Mesendoderm (in vitro differentiated cells): ENCODE results near the gene ZBED1.
"Not testable (repeated sequence)": the region's sequence is repeated elsewhere in the genome, so short reads cannot be mapped to it uniquely, and the experiment has no call there.

ENCODE experiments used
- DNase-seq: peaks from one replicate; pipeline ENCODE4 v3.0.0; 2013
- H2AK5ac ChIP-seq: 2 replicates; pipeline ENCODE4 v1.6.1; 2013; ENCODE audit warnings: low read length, inconsistent platforms
- H2BK120ac ChIP-seq: 2 replicates; pipeline ENCODE4 v1.6.1; 2013; ENCODE audit warnings: low read depth, mild to moderate bottlenecking, low read length, moderate library complexity, mixed read lengths
- H2BK15ac ChIP-seq: replicated peaks from 2 replicates; pipeline ENCODE4 v1.6.1; 2013; ENCODE audit warnings: low read depth, mild to moderate bottlenecking, moderate library complexity
- H2BK5ac ChIP-seq: 2 replicates; pipeline ENCODE4 v1.6.1; 2013; ENCODE audit warnings: low read length, inconsistent platforms
- H3K18ac ChIP-seq: 2 replicates; pipeline ENCODE4 v1.6.1; 2013; ENCODE audit warnings: mild to moderate bottlenecking, low read length, mixed read lengths
- H3K23ac ChIP-seq: one replicate; pipeline ENCODE4 v1.6.1; 2013; ENCODE audit warnings: low read length
- H3K27ac ChIP-seq: 2 replicates; pipeline ENCODE4 v1.5.1; 2013; ENCODE audit warnings: low read depth, mild to moderate bottlenecking, inconsistent platforms, low read length, moderate library complexity
- H3K27me3 ChIP-seq: 2 replicates; pipeline ENCODE4 v1.6.1; 2013; ENCODE audit warnings: low read length, control low read depth, mild to moderate bottlenecking, inconsistent platforms; ENCODE audit not compliant: insufficient read depth, poor library complexity
- H3K36me3 ChIP-seq: 2 replicates; pipeline ENCODE4 v1.6.1; 2013; ENCODE audit warnings: low read length, inconsistent platforms; ENCODE audit not compliant: control insufficient read depth, insufficient read depth
- H3K4ac ChIP-seq: one replicate; pipeline ENCODE4 v1.6.1; 2013; ENCODE audit warnings: low read depth, mild to moderate bottlenecking, low read length, moderate library complexity
- H3K4me1 ChIP-seq: 2 replicates; pipeline ENCODE4 v1.6.1; 2013; ENCODE audit warnings: low read depth, low read length, inconsistent platforms; ENCODE audit not compliant: control insufficient read depth
- H3K4me2 ChIP-seq: 2 replicates; pipeline ENCODE4 v1.6.1; 2013; ENCODE audit warnings: low read length
- H3K4me3 ChIP-seq: 2 replicates; pipeline ENCODE4 v1.5.1; 2013; ENCODE audit warnings: mild to moderate bottlenecking, low read length
- H3K56ac ChIP-seq: one replicate; pipeline ENCODE4 v1.6.1; 2013; ENCODE audit warnings: low read length
- H3K79me1 ChIP-seq: 2 replicates; pipeline ENCODE4 v1.6.1; 2013; ENCODE audit warnings: low read length, inconsistent platforms
- H3K79me2 ChIP-seq: 2 replicates; pipeline ENCODE4 v1.6.1; 2013; ENCODE audit warnings: mild to moderate bottlenecking, low read length; ENCODE audit not compliant: control insufficient read depth, insufficient read depth
- H3K9ac ChIP-seq: 2 replicates; pipeline ENCODE4 v1.6.1; 2013; ENCODE audit warnings: low read length, inconsistent platforms
- H4K5ac ChIP-seq: one replicate; pipeline ENCODE4 v1.6.1; 2013; ENCODE audit warnings: low read length
- H4K8ac ChIP-seq: one replicate; pipeline ENCODE4 v1.6.1; 2013; ENCODE audit warnings: low read depth, mild to moderate bottlenecking, control low read depth, low read length, moderate library complexity
- WGBS: extraction: QIAGEN DNeasy Blood & Tissue Kit; methylation state at CpG from one replicate; pipeline ENCODE4 v1.1.7; 2013; ENCODE audit warnings: low lambda C conversion rate, missing lambda C conversion rate; ENCODE audit not compliant: insufficient coverage; ENCODE audit errors: extremely low coverage; 5-methylcytosine and 5-hydroxymethylcytosine counted together

ZBED1 gene

DNA sequence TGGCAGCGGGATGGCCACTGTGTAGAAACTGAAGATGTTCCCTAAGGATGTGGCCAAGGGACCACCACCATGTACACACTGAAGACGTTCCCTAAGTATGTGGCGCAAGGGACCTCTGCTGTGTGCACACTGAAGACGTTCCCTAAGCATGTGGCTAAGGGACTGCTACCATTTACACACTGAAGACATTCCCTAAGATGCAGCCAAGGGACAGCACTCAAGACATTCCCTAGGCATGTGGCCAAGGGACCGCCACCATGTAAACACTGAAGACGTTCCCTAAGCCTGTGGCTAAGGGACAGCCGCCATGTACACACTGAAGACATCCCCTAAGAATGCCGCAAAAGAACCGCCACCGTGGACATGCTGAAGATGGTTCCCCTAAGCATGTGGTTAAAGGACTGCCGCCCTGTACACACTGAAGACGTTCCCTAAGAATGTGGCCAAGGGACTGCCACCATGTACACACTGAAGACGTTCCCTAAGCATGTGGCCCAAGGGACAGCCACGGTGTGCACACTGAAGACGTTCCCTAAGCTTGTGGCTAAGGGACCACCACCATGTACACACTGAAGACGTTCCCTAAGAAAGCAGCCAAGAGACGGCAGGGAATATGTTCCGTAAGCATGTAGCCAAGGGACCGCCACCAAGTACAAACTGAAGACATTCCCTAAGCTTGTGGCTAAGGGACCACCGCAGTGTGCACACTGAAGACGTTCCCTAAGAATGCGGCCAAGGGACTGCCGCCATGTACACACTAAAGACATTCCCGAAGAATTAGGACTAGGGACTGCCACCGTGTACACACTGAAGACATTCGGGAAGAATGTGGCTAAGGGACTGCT lies 43.3 kb downstream of the ZBED1 start:
- Histone ChIP-seq H3K27ac (no peak overlapping the region), H3K4me3 (no peak overlapping the region)
- WGBS = no CpG with 5 or more reads among the region's 26 CpGs

DNA sequence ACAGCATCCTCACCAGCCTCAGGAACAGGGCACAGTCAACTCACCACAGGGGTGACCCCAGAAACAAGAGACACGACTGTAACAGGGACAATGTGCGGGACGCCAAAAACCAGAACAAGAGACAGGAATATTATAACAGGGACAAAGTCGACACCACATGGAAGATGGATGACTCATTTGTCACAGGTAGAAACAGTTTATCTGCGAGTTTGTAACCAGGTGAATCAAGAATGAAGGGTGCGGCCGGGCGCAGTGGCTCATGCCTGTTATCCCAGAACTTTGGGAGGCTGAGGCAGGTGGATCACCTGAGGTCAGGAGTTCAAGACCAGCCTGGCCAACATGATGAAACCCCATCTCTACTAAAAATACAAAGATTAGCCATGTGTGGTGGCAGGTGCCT lies 44.7 kb downstream of the ZBED1 start:
- H2BK120ac ChIP-seq, H3K18ac ChIP-seq, H3K36me3 ChIP-seq, DNase-seq, H2AK5ac ChIP-seq, H4K8ac ChIP-seq, H3K79me2 ChIP-seq, H3K4me3 ChIP-seq, H4K5ac ChIP-seq, H3K4ac ChIP-seq, H3K23ac ChIP-seq, H3K4me2 ChIP-seq, H3K4me1 ChIP-seq, H2BK5ac ChIP-seq, H3K56ac ChIP-seq, H2BK15ac ChIP-seq, H3K27me3 ChIP-seq, H3K9ac ChIP-seq, H3K27ac ChIP-seq: not testable (repeated sequence)
- peaks cover 23% of the 10 kb centered on the region for H3K79me1 ChIP-seq
- WGBS = no CpG with 5 or more reads among the region's 8 CpGs

More for the DNA sequence above, 43.3 kb downstream of the ZBED1 start:
- Histone ChIP-seq H3K4ac (no peak overlapping the region), H3K79me1 (peaks cover 17% of the 10 kb centered on the region), H3K56ac (no peak overlapping the region), H2BK5ac (no peak overlapping the region), H2BK15ac (no peak overlapping the region), H3K4me2 (no peak overlapping the region), H3K23ac (no peak overlapping the region), H4K5ac (no peak overlapping the region), H3K18ac (no peak overlapping the region), H2AK5ac (no peak overlapping the region), H3K36me3 (no peaks in the 10 kb centered on the region), H3K4me1 (no peaks in the 10 kb centered on the region), H3K27me3 (no peaks in the 10 kb centered on the region), H2BK120ac (no peak overlapping the region), H4K8ac (no peak overlapping the region), H3K79me2 (no peaks in the 10 kb centered on the region), H3K9ac (no peak overlapping the region)
- DNase-seq = peak; percentile 81

DNA sequence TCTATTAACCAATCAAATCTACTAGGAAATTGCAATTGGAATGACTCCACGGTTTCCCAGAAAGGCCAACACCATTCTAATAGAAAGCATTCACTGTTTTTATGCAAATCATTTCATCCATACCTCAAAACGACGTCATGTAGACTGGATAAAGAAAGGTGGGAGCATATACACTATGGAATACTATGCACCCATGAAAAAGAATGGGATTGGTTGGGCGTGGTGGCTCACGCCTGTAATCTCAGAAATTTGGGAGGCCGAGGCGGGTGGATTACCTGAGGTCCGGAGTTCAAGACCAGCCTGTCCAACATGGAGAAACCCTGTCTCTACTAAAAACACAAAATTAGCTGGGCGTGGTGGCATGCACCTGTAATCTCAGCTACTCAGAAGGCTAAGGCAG lies 46.2 kb downstream of the ZBED1 start:
- H2BK15ac ChIP-seq, H3K23ac ChIP-seq, H4K5ac ChIP-seq, H3K27me3 ChIP-seq, H2BK5ac ChIP-seq, H2BK120ac ChIP-seq, H3K9ac ChIP-seq, H3K79me2 ChIP-seq, H3K27ac ChIP-seq, H3K4me2 ChIP-seq, DNase-seq, H3K4me3 ChIP-seq, H3K56ac ChIP-seq, H3K4ac ChIP-seq, H3K36me3 ChIP-seq, H2AK5ac ChIP-seq, H4K8ac ChIP-seq, H3K18ac ChIP-seq, H3K4me1 ChIP-seq: not testable (repeated sequence)
- H3K79me1 ChIP-seq = peaks cover 23% of the 10 kb centered on the region
- WGBS = no CpG with 5 or more reads among the region's 9 CpGs

DNA sequence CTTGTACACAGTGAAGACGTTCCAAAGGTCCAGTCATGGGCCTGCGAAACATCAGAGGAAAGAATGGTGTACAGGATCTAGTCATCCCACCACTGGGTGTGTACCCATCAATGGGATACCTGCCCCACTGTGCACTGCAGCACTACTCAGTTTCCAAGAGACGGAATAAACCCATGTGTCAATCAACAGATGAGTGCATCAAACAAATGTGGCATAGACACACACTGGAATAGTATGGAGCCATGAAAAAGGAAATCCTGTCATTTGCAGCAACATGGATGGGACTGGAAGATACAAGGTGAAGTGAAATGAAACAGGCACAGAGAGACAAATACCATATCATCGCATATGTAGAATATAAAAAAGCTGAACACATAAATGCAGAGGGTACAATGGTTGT lies 48.0 kb downstream of the ZBED1 start:
- no peak overlapping the region for H3K4me3 ChIP-seq
- H3K36me3 ChIP-seq = no peaks in the 10 kb centered on the region
- H2BK15ac ChIP-seq = no peak overlapping the region
- no peak overlapping the region for H4K8ac ChIP-seq
- peaks cover 3% of the 10 kb centered on the region for H3K79me2 ChIP-seq
- no peak overlapping the region for H3K4ac ChIP-seq
- H2BK5ac ChIP-seq = no peak overlapping the region
- WGBS = no CpG with 5 or more reads among the region's 4 CpGs
- DNase-seq = no peak
- no peak overlapping the region for H3K27ac ChIP-seq
- no peak overlapping the region for H3K18ac ChIP-seq
- H3K56ac ChIP-seq = no peak overlapping the region
- H3K9ac ChIP-seq = no peak overlapping the region
- H3K4me2 ChIP-seq = no peak overlapping the region
- H3K27me3 ChIP-seq = no peaks in the 10 kb centered on the region
- no peak overlapping the region for H2BK120ac ChIP-seq
- H3K4me1 ChIP-seq = no peaks in the 10 kb centered on the region
- peaks cover 20% of the 10 kb centered on the region for H3K79me1 ChIP-seq
- no peak overlapping the region for H4K5ac ChIP-seq
- no peak overlapping the region for H3K23ac ChIP-seq
- H2AK5ac ChIP-seq = no peak overlapping the region

DNA sequence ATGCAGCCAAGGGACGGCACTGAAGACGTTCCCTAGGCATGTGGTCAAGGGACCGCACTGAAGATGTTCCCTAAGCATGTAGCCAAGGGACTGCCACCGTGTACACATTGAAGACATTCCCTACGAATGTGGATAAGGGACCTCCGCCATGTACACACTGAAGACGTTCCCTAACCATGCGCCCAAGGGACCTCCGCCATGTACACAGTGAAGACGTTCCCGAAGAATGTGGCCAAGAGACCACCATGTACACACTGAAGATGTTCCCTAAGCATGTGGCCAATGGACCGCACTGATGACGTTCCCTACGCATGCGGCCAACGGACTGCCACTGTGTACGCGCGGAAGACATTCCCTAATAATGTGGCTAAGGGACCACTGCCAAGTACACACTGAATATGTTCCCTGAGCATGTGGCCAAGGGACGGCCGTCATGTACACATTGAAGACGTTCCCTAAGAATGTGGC lies 48.4 kb downstream of the ZBED1 start:
- Histone ChIP-seq H3K4ac (no peak overlapping the region), H3K4me2 (no peak overlapping the region), H3K27me3 (no peaks in the 10 kb centered on the region), H2BK15ac (no peak overlapping the region), H4K5ac (no peak overlapping the region), H3K18ac (no peak overlapping the region), H2AK5ac (peak overlapping the region; percentile 65), H3K79me1 (peaks cover 19% of the 10 kb centered on the region), H4K8ac (no peak overlapping the region), H3K4me1 (no peaks in the 10 kb centered on the region), H3K36me3 (no peaks in the 10 kb centered on the region), H3K9ac (no peak overlapping the region), H3K56ac (no peak overlapping the region), H3K79me2 (peaks cover 3% of the 10 kb centered on the region), H3K27ac (no peak overlapping the region), H2BK5ac (no peak overlapping the region), H3K4me3 (no peak overlapping the region), H2BK120ac (no peak overlapping the region), H3K23ac (no peak overlapping the region)
- no peak for DNase-seq
- WGBS = no CpG with 5 or more reads among the region's 22 CpGs
